Activated gamma-delta T cell (primary cell): ENCODE measurements around the gene SLC23A3.

Experiments
- DNase-seq: peaks from one replicate; lab custom pipeline; 2025; lab: John Stamatoyannopoulos, UW

The SLC23A3 gene

DNA sequence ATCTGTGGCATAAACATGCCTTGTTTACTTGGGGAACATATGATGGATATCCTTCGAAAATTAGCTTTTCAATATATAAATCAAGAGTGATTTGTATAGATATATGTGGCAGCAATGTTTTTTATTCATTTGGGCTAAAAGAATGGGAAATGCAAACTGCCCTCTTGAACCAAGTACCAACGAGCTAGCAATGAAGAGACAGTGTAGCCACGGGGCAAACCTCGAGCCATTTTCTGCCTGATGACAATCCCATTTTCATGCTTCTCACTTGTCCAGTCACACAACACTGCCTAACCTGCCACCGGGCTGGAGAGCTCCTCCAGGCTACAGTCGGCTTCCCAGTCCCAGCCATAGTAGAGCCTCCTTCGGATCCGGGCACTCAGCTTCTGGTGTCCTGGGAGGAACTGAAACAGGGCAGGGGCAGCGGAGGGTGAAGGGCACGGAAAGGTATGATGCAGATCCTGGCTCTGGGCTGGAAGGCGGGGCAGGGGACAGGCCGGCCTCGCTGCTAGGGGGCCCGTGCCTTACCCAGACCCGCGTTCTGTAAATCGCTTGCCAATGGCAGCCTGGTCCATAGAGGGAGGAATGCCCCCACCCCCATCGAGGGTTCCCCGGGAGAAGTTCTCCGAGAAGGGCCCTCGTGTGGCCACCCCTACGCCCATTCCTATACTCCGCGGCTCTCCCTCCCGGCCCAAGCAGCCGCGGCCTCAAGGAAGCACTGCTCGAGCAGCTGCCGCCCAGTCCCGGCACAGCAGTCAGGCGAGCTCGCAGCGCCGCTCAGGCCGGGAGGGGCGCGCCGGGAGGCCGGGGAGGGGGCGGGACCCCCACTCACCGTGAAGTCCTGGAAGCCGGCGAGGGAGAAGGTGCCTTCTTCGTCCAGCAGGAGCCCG lies 6.3 kb upstream of the SLC23A3 start:
- DNase-seq = no peak

GRCh38 chr2:219175486-219175885 lies 5.7 kb upstream of the SLC23A3 start:
- DNase-seq = no peak

- no peak for DNase-seq
Observed at GRCh38 chr2:219174801-219175200, 5.0 kb upstream of the SLC23A3 start.

DNA sequence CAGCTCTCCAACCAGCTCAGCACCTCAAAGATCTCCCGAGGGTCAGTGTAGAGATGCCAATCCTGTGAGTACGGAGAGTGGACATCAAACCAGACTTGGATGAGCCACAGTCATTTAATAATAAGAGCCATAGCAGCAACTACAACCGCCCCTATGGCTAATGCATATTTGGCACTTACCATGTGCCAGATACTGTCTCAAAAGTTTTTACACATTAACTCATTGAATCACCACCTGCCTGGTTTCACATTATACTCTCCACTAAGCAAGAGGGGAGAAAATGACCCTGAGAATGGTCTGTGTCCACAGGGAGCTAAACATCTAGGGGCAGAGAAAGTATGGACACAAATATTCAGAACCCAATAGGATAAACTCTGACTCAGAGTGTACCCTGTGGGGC lies 4.3 kb upstream of the SLC23A3 start:
- no peak for DNase-seq

GRCh38 chr2:219173176-219173575 lies 3.3 kb upstream of the SLC23A3 start:
- no peak for DNase-seq

GRCh38 chr2:219172231-219173154 lies 2.7 kb upstream of the SLC23A3 start:
- DNase-seq = no peak

GRCh38 chr2:219171231-219171651 lies 1.4 kb upstream of the SLC23A3 start:
- no peak for DNase-seq

GRCh38 chr2:219168932-219169331 lies 897 bp downstream of the SLC23A3 start:
- DNase-seq = no peak

GRCh38 chr2:219168526-219168925 lies 1.3 kb downstream of the SLC23A3 start:
- no peak for DNase-seq

GRCh38 chr2:219167997-219168396 lies 1.8 kb downstream of the SLC23A3 start:
- no peak for DNase-seq

- DNase-seq = no peak
Observed at GRCh38 chr2:219165058-219165911, 4.5 kb downstream of the SLC23A3 start.

DNA sequence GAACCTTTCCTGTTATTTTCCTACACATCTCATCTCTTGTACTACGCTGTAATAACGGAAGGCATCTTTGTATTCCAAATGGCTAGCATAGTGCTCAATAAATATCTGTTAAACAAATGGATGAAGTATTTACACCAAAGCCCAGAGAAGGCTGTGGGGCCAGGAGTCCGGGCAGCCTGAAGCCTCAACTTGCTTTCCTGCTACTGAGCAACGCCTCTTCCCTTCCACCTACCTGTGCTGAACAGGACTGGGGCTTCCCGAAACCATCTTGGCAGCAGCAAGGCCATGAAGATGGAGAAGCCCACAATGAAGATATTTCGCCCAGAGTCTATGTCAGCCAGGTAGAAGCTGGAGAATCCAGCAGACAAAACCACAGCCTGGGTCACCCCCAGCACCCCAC lies 6.7 kb downstream of the SLC23A3 start:
- no peak for DNase-seq

DNA sequence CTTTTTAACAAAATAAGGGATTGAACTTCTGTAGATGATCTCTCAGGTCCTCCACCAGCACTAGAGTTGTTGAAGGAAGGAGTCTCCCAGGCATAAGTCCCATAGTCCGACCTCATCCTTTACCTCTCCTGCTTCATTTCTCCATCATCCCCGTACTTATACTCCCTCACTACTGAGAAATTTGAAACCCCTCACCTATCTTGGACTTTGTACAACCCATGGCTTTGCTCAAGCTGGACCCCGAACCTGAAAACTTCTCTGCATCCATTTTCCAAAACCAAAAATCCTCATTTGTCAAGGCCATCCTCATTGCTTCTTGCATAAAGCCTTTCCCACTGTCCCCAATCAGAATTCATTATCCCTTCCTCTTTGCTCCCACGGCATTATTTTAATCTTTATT lies 8.7 kb downstream of the SLC23A3 start:
- no peak for DNase-seq

DNA sequence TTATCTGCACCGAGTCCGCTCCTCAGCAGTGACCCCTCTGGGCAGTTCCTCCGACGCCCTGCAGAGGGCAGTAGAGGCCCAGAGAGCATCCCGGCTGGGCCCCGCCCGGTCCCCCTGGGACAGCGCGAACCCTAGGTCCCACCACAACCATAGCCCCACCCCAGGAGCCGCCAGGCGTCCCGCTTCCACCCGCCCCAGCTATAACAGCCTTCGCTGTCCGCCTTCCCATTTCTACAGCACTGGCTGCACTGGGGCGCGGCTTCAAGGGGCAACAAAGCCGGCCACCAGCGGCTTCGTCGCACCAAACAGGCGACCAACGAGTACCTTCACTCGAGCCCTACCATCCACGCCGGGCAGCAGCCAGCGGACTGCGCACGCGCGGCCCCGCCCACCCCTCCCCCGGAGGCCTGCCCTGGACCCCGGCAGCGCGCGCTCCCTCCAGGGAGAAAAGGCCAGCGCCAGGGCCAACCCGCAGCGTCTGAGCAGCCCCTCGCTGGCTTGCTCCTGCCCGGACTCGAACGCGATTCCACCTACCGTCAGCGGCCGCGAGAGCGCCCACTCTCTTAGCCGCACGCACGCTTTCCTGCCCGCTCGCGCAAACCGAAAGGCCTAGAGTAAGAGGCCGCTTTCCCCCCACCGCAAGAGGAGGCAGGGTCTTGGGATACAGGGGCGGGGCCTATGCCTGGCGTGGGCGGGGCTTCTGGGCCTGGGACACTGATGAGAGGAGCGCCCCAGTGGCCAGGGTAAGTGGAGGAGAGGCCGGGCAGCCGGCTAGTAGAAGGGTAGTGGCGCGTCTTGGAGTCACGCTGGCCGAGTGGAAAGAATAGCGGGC lies 9.4 kb downstream of the SLC23A3 start, which contains the start of gene NHEJ1:
Gene NHEJ1 (minus strand): TSS at position 630 of the 832 bp plus-strand sequence. CDS start 2,453 bp downstream, outside the sequence.
- peak; percentile 87 for DNase-seq

DNA sequence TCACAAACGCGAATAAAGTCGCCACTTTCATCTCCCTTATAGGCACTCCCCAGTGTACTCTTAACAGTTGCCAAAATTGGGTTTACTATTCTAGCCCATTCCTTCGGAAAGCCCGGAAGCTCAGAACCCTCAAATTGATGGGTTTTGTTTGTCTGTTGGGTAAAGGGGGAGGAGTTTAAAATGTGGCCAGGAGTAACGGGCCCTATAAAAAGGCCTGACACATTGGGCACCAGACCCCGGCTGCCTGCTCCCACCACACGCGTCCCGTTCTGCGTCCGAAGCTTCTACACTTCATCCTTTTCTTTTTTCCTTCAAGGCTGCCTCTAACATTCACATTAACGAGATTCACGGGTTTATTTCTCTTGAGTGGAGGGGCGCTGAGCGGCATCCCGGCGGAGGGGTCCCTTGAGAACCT lies 10.1 kb downstream of the SLC23A3 start:
- DNase-seq = no peak

- no peak for DNase-seq
Observed at GRCh38 chr2:219158586-219158985, 11.2 kb downstream of the SLC23A3 start.

DNA sequence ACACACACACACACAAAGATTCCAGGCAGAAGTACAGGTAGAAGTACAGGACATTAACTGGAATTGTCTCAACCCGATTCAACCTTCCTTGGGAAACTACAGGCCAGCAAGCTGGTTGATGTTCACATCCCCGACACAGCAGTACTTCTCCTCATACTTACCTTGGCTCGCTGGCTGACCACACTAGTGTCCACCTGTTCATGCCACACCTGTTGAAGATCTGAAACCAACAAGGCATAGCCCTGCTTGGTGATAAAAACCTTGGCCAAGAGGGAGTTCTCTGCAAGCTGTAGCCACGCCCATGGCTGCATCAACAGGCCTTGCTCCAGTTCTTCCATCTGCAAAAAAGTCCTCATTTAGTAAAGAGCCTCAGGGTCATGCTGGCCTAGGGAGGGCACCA lies 11.8 kb downstream of the SLC23A3 start:
- DNase-seq = no peak

GRCh38 chr2:219157396-219157795 lies 12.4 kb downstream of the SLC23A3 start:
- DNase-seq = no peak

DNA sequence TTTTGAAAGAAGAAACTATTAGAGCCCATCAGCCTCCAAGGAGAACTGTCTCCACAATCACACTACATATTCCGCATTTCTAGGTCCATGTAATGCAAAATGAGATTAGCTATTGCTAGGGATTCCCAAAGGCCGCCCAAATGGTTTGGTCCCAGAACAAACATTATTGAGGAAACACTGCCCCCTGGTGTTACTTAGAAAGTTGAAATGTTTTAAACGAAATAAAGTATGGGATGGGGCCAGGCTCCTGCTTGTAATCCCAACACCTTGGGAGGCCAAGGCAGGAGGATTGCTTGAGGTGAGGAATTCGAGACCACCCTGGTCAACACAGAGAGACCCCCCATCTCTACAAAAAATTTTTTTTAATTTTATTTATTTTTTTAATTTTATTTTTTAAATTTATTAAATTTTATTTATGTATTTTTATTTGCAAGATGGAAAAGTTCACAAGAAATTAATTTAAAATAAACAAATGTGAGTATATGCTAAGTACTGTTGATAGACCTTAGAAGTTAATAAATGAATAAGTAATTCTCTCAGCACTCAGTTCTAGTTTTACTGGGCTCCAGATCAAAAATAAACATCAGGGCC lies 14.7 kb downstream of the SLC23A3 start:
- no peak for DNase-seq

- DNase-seq = no peak
Observed at GRCh38 chr2:219149667-219150066, 20.2 kb downstream of the SLC23A3 start.
